ENCODE measurements around the gene USP32.

The USP32 gene

DNA sequence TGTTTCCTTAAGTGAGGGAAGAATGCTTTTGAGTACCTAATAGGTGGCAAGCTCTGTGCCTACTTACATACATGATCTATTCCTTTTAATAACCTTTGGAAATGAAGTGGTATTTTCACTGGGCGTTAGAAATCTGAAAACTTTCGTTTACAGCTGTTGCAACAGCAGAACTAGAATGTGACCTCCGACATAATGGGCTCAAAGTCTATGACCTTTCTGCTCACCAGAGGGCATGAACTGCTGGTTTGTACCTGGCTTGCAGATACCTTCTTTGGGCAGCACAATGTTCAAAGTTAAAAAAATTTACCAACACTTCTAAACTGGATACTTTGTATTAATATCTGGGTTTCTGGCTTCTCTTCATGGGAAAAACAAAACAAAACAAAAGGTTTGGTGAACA lies 217.9 kb downstream of the USP32 start:
- in situ Hi-C loops (cut with MboI; ENCODE audit: low pct_unique_long_range_greater_than_20kb, low sequenced_read_pairs, unreplicated experiment), result no loop called here
- TF ChIP-seq, protein P1, sequence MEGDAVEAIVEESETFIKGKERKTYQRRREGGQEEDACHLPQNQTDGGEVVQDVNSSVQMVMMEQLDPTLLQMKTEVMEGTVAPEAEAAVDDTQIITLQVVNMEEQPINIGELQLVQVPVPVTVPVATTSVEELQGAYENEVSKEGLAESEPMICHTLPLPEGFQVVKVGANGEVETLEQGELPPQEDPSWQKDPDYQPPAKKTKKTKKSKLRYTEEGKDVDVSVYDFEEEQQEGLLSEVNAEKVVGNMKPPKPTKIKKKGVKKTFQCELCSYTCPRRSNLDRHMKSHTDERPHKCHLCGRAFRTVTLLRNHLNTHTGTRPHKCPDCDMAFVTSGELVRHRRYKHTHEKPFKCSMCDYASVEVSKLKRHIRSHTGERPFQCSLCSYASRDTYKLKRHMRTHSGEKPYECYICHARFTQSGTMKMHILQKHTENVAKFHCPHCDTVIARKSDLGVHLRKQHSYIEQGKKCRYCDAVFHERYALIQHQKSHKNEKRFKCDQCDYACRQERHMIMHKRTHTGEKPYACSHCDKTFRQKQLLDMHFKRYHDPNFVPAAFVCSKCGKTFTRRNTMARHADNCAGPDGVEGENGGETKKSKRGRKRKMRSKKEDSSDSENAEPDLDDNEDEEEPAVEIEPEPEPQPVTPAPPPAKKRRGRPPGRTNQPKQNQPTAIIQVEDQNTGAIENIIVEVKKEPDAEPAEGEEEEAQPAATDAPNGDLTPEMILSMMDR (IDR thresholded peaks at IDR 0.05; ENCODE audit: extremely low read depth, insufficient read depth, missing control alignments), result no peak
- no peak for DNase-seq (ENCODE audit: low spot score)

DNA sequence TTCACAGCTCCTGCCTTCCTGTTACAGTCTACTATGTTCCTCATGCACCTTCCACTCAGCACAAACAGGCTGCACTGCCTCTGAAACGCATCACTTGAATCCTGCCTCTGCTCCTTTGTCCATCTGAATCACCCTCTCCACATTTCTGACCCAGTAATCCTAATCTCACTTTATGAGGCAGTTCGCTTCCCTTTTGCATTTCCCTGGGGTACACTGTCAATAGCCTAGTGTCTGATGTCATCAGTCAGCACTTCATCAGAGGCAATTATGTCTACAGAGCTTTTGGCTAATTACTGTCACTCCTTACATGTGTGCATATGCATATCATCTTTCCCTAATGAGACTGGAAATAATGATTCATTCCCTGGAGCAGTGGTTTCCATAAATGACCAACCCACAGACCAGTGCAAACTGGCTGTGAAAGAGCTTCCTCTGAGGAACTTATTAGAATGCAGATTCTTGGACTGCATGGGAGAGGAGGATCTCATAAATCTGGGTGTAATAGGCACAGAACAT lies 218.6 kb downstream of the USP32 start:
- no peak for DNase-seq (ENCODE audit: low spot score)
- in situ Hi-C loops (cut with MboI; ENCODE audit: low pct_unique_long_range_greater_than_20kb, low sequenced_read_pairs, unreplicated experiment), result no loop called here
- TF ChIP-seq, protein P1 (IDR thresholded peaks at IDR 0.05; ENCODE audit: extremely low read depth, insufficient read depth, missing control alignments), result no peak

DNA sequence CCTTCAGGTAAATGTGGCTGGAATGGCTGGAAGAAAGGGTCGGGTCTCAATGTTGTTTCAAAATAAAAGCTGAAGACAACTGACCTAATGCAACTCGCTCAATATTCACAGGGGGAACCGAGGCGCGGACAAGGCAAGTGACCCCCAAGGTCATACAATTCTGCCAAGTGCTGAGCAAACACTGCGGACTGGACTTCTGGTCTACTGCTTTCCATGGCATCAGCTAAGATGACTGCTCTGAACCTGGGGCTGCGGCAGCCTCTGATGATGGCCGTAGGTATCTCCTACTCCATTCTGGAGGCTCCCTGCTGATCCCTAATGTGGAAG lies 220.2 kb downstream of the USP32 start:
- no peak for DNase-seq (ENCODE audit: low spot score)
- TF ChIP-seq, protein P1 (IDR thresholded peaks at IDR 0.05; ENCODE audit: extremely low read depth, insufficient read depth, missing control alignments), result no peak
- in situ Hi-C loops (cut with MboI; ENCODE audit: low pct_unique_long_range_greater_than_20kb, low sequenced_read_pairs, unreplicated experiment), result no loop called here

DNA sequence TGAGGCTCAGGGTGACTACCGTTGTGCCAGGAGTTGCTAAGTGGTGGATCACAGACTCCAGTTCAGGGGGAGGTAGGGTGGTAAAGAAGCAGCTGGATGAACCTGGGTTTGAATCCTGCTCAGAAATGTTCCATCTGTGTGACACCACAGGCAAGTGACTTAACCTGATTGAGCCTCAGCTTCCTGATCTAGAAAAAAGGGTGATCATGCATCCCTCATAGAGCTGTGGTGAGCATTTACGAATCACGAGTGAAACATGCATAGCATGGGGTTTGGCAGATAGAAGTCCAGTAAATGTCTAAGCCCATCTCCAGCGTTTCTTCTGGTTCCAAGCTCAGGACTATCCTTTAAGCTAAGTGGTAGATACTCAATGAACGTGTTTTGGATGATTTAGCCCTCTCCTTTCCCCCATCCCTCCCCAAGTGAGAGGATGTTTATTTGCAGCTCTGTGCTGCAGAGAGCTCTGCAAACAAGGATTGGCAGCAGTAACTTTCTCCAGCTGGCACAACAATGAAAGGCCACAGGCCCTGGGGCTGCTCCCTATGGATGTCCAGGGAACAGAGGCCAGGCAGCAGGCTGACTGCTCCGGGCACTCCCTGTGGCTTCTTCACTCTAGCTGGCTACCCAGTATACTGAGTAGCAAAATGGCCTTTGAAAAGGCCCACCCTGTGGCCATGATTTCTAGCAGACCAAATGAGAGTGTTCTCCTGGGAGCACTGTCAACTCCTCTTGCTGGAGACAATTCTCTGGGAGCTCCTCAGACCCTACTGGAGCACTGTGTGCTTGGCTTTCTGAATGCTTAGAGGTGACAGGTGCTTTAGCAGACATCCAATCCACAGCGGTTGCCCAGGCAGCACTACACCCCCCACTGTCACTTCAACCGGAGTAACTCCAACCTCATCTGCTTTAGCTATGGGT lies 220.8 kb downstream of the USP32 start:
- TF ChIP-seq, protein P1 (IDR thresholded peaks at IDR 0.05; ENCODE audit: extremely low read depth, insufficient read depth, missing control alignments), result no peak
- DNase-seq (ENCODE audit: low spot score), result no peak
- in situ Hi-C loops (cut with MboI; ENCODE audit: low pct_unique_long_range_greater_than_20kb, low sequenced_read_pairs, unreplicated experiment), result no loop called here

DNA sequence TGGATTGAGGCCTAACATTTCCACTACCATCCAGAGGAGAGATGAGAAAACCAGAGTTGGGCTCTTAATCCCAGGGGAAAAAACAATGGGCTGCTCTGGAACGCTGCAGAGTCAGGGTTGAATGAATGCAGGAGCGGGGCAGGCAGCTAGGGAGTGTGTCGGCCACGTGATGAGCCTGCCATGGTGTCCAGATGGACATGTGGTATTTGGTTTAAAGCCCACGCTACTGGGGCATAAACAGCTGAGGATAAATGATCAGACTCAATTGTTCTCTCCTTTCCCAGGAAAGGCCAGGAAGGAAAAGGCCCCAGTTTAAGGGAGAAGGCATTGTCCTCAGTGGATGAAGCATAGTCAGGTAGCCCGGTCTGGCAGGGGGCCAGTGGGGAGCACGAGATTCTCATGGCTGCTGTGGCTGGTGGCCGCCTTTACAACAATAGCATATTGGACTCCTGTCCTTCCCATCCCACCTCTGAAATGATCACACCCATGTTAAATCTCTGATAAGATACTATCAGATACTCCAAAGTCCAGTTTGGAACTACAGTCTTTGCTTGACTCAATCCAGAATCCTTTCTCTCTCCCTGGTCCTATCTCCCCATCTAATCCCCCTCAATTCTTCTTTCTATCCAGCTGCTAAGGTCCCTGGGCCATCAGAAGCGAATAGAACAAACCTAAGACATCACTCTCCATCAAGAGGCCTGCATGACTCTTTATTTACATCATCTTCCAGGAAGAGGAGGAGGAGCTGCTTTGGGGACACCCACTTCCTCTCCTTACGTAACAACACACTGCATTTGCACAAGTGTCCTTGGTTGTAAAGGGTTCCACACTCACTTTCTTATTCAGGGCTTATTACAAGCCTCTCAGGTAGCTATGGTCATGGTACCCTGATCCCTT lies 221.8 kb downstream of the USP32 start:
- DNase-seq (ENCODE audit: low spot score), result no peak
- in situ Hi-C loops (cut with MboI; ENCODE audit: low pct_unique_long_range_greater_than_20kb, low sequenced_read_pairs, unreplicated experiment), result no loop called here
- TF ChIP-seq, protein P1 (IDR thresholded peaks at IDR 0.05; ENCODE audit: extremely low read depth, insufficient read depth, missing control alignments), result no peak

DNA sequence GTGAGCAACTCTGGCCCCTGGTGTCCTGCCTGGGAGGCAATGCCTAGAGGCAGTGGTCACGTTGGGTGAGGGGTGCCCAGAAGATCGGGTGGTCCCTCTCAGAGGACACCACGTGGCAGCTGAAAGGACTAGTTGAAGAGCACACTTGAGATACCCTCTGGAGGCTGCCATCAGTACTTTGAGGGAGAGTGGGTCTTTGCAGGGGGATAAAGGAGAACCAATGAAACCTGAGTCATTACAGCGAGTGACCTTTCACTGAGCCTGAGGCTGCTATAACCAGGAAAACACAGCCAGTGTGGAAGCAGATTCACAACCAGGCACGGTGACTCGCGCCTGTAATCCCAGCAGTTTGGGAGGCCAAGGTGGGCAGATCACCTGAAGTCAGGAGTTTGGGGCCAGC lies 223.3 kb downstream of the USP32 start:
- DNase-seq (ENCODE audit: low spot score), result no peak
- in situ Hi-C loops (cut with MboI; ENCODE audit: low pct_unique_long_range_greater_than_20kb, low sequenced_read_pairs, unreplicated experiment), result no loop called here
- TF ChIP-seq, protein P1 (IDR thresholded peaks at IDR 0.05; ENCODE audit: extremely low read depth, insufficient read depth, missing control alignments), result no peak

All from GM13977 (cell line).